ENCODE results near the gene HSFX3.
"Not testable (repeated sequence)": the region's sequence is repeated elsewhere in the genome, so short reads cannot be mapped to it uniquely, and the experiment has no call there.

The HSFX3 gene, protein sequence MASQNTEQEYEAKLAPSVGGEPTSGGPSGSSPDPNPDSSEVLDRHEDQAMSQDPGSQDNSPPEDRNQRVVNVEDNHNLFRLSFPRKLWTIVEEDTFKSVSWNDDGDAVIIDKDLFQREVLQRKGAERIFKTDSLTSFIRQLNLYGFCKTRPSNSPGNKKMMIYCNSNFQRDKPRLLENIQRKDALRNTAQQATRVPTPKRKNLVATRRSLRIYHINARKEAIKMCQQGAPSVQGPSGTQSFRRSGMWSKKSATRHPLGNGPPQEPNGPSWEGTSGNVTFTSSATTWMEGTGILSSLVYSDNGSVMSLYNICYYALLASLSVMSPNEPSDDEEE

DNA sequence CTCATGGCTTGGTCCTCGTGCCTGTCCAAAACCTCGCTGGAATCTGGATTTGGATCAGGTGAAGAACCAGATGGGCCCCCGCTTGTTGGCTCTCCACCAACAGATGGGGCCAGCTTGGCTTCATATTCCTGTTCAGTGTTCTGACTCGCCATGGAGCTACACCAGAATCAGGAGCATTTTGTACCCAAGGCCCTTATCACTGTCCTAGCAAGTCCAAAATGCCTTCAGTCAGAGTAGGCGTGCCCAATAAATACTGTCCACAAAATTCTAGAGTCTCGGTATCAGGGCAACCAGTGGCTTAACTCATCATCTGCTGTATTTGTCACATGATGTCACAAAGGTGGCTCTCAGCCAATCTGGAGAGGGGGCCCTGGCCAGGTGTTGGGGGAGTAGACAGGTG, at the start of gene HSFX3:
HSFX3 (minus strand) TSS at position 224 of the 400 bp plus-strand sequence; CDS start at position 152, 72 bp downstream.
- not testable (repeated sequence) for H3K79me2 ChIP-seq (ENCODE audit: insufficient read depth, low read depth); H3K4me1 ChIP-seq (ENCODE audit: low read depth, poor library complexity, severe bottlenecking); H3K4me2 ChIP-seq; H4K20me1 ChIP-seq (ENCODE audit: insufficient read depth); H3K9ac ChIP-seq; H3K27me3 ChIP-seq (ENCODE audit: insufficient read depth, low read depth); H2AFZ ChIP-seq (ENCODE audit: low read depth); H3K27ac ChIP-seq; H3K36me3 ChIP-seq (ENCODE audit: insufficient read depth); H3K4me3 ChIP-seq (IDR thresholded peaks at IDR 0.05; ENCODE audit: insufficient read depth, low read depth, low read length)

DNA sequence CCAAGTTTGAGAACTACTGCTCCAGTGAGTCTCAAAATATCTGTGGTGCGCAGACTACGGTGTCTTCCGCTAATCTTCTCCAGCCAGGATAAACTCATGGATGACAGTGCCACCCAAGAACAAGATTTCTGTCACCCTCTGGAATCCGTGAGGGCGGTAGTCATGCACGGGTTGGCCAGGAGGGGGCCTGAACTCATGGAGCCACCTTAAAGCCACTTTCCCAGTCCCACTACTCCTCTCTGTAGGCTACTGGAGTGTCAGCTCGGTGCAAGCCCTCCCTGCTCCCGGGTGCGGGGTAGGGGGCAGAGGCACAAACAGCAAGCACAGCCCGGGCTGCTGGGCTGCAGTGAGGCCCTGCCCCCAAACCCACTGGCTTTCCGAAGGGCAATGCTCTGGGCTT, 48.9 kb upstream of the HSFX3 start:
- not testable (repeated sequence) for H4K20me1 ChIP-seq (ENCODE audit: insufficient read depth); H3K4me1 ChIP-seq (ENCODE audit: low read depth, poor library complexity, severe bottlenecking); H3K9ac ChIP-seq

DNA sequence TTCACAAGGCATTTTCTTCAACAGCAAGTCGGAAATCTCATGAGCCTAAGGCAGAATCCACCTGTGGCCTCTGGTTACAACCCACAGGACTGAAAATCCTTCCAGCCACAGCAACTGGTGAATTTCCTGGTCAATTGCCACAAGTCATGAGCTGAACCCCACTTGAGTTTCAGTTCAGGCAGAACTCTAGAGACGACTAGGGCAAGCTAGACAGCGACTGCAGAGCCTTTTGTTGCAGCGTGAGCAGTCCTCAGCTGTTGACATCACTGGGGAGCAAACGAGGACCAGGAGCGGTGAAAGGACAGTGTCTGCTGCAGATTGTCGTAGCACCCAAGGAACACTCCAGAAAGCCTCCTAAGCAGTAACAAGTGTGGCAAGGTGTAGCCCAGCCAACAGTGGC, 46.2 kb upstream of the HSFX3 start:
- not testable (repeated sequence) for H3K36me3 ChIP-seq (ENCODE audit: insufficient read depth); H4K20me1 ChIP-seq (ENCODE audit: insufficient read depth)

More for the DNA sequence above, 48.9 kb upstream of the HSFX3 start:
- H3K79me2 ChIP-seq (ENCODE audit: insufficient read depth, low read depth); H2AFZ ChIP-seq (ENCODE audit: low read depth); H3K4me2 ChIP-seq; H3K27me3 ChIP-seq (ENCODE audit: insufficient read depth, low read depth); H3K27ac ChIP-seq; H3K4me3 ChIP-seq (IDR thresholded peaks at IDR 0.05; ENCODE audit: insufficient read depth, low read depth, low read length); H3K36me3 ChIP-seq (ENCODE audit: insufficient read depth): not testable (repeated sequence)

DNA sequence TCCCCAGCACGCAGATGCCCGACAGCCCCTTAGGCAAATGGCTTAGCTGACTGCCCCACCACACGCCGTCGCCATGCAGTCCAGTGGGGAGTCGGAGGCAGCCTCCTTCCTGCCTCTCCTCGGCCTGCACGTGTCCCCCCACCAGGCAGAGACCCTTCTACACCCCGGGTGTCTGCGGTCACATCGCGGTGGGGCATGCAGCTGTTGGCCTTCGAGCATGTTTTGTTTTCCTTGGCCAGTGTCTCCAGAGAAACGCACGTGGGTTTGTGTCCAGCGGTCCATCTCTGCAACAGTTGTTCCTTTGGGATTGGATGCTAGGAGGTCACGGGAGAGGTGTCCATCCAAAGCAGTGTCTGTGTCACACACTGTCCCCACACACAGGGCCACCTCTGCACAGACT, 45.5 kb upstream of the HSFX3 start, which contains the start of gene HSFX2:
HSFX2 (minus strand) TSS at position 101 of the 400 bp plus-strand sequence. CDS start 614 bp downstream, outside the sequence.
- not testable (repeated sequence) for H4K20me1 ChIP-seq (ENCODE audit: insufficient read depth); H3K36me3 ChIP-seq (ENCODE audit: insufficient read depth)

More for the DNA sequence above, 46.2 kb upstream of the HSFX3 start:
- H3K4me1 ChIP-seq (ENCODE audit: low read depth, poor library complexity, severe bottlenecking); H3K27ac ChIP-seq; H3K9ac ChIP-seq; H3K4me2 ChIP-seq; H3K79me2 ChIP-seq (ENCODE audit: insufficient read depth, low read depth); H2AFZ ChIP-seq (ENCODE audit: low read depth); H3K4me3 ChIP-seq (IDR thresholded peaks at IDR 0.05; ENCODE audit: insufficient read depth, low read depth, low read length); H3K27me3 ChIP-seq (ENCODE audit: insufficient read depth, low read depth): not testable (repeated sequence)

DNA sequence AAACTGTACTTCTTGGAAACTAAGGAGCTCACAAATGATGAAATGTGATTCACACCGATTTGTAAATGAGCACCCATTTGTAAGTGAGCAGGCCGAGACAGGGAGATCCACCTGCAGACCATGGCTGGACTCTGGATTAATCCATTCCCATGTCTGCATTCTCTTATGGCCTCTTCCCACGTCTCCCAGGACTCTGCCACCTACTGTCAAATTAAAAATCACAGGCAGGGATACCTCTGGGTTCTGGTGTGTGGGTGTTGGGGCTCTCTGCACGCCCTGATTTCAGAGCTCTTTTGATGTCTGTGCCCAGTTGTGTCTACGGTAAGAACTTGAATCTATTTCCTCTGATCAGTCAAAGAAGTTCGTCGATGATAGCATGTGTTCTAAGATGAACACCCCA, 41.3 kb upstream of the HSFX3 start:
- H3K27me3 ChIP-seq (ENCODE audit: insufficient read depth, low read depth); H2AFZ ChIP-seq (ENCODE audit: low read depth); H3K4me3 ChIP-seq (IDR thresholded peaks at IDR 0.05; ENCODE audit: insufficient read depth, low read depth, low read length); H3K4me2 ChIP-seq; H3K36me3 ChIP-seq (ENCODE audit: insufficient read depth); H3K9ac ChIP-seq; H3K79me2 ChIP-seq (ENCODE audit: insufficient read depth, low read depth); H3K27ac ChIP-seq; H3K4me1 ChIP-seq (ENCODE audit: low read depth, poor library complexity, severe bottlenecking); H4K20me1 ChIP-seq (ENCODE audit: insufficient read depth): not testable (repeated sequence)

More for the DNA sequence above, 45.5 kb upstream of the HSFX3 start, which contains the start of gene HSFX2:
- not testable (repeated sequence) for H3K4me1 ChIP-seq (ENCODE audit: low read depth, poor library complexity, severe bottlenecking); H3K27me3 ChIP-seq (ENCODE audit: insufficient read depth, low read depth); H2AFZ ChIP-seq (ENCODE audit: low read depth); H3K4me2 ChIP-seq; H3K79me2 ChIP-seq (ENCODE audit: insufficient read depth, low read depth); H3K27ac ChIP-seq; H3K9ac ChIP-seq; H3K4me3 ChIP-seq (IDR thresholded peaks at IDR 0.05; ENCODE audit: insufficient read depth, low read depth, low read length)

DNA sequence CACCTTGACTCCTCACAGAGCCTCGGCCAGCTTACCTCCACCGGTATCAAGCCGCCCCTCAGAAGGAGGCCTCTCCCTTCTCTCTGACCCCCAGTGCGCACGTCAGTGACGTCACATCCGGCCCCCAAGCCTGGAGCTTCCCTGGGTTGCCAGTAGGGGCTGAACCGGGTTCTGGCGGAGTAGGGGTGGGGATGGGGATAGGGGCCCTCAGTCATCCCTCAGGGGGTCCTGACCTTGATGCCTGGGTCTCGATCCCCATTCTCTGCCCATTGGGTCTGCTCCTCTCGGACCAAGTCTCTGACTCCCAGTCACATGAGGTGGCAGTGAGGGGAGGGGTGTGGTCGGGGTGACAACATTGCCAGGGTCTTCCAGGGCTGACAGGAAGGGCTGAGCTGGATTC, 37.6 kb upstream of the HSFX3 start, which contains the start of gene MAGEA9B:
MAGEA9B (minus strand) TSS at position 101 of the 400 bp plus-strand sequence. CDS start 4,280 bp downstream, outside the sequence.
- H2AFZ ChIP-seq (ENCODE audit: low read depth); H3K79me2 ChIP-seq (ENCODE audit: insufficient read depth, low read depth); H3K27me3 ChIP-seq (ENCODE audit: insufficient read depth, low read depth); H3K27ac ChIP-seq; H3K4me2 ChIP-seq; H3K4me1 ChIP-seq (ENCODE audit: low read depth, poor library complexity, severe bottlenecking); H4K20me1 ChIP-seq (ENCODE audit: insufficient read depth); H3K36me3 ChIP-seq (ENCODE audit: insufficient read depth); H3K9ac ChIP-seq; H3K4me3 ChIP-seq (IDR thresholded peaks at IDR 0.05; ENCODE audit: insufficient read depth, low read depth, low read length): not testable (repeated sequence)

DNA sequence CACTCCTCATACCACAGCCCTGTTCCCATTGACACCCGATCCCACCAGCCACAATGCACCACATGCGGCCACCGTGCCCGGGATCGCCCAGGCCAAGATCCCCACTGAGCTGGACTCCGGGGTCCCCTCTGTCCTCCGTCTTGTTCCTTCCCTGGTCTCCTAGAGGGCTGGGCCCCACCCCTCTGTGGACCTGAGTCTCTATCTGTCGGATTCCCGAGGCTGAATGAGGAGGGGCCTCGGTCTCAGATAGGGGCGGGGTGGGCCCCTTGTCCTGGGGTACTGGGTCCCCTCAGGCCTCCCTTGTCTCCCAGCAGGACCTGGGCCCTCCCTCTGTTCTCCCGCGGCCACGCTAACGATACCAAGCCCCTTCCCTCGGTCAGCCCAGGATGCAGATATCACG, 35.9 kb upstream of the HSFX3 start:
- H4K20me1 ChIP-seq (ENCODE audit: insufficient read depth); H2AFZ ChIP-seq (ENCODE audit: low read depth); H3K4me3 ChIP-seq (IDR thresholded peaks at IDR 0.05; ENCODE audit: insufficient read depth, low read depth, low read length); H3K27me3 ChIP-seq (ENCODE audit: insufficient read depth, low read depth); H3K9ac ChIP-seq; H3K4me1 ChIP-seq (ENCODE audit: low read depth, poor library complexity, severe bottlenecking); H3K27ac ChIP-seq; H3K79me2 ChIP-seq (ENCODE audit: insufficient read depth, low read depth); H3K4me2 ChIP-seq; H3K36me3 ChIP-seq (ENCODE audit: insufficient read depth): not testable (repeated sequence)

DNA sequence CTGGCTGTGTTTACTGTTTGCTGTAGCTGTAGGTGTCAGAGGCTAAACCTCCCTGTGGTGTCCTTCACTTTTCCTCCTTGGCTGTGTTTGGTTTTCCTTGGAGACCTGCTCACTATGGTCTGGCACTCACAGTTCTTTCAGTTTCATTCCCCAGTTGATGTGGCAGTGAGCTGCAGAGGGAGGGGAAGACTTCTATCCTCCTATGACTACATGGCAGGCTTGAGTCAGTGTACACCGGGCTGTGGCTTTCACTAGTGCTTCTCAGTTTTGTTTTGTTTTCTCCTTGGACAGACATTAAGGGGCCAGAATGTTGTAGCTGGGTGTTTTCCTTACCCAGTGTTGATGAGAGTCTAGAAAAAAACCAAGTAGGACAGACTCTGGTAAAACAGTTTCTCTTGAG, 23.7 kb upstream of the HSFX3 start:
- H3K36me3 ChIP-seq (ENCODE audit: insufficient read depth); H3K79me2 ChIP-seq (ENCODE audit: insufficient read depth, low read depth); H3K9ac ChIP-seq; H3K27me3 ChIP-seq (ENCODE audit: insufficient read depth, low read depth); H3K4me2 ChIP-seq; H3K27ac ChIP-seq; H3K4me3 ChIP-seq (IDR thresholded peaks at IDR 0.05; ENCODE audit: insufficient read depth, low read depth, low read length); H2AFZ ChIP-seq (ENCODE audit: low read depth); H3K4me1 ChIP-seq (ENCODE audit: low read depth, poor library complexity, severe bottlenecking); H4K20me1 ChIP-seq (ENCODE audit: insufficient read depth): not testable (repeated sequence)
